Left colon (tissue), 2 donors: Measurements from ENCODE around the gene INTS13. TPM values are rescaled to one million over a fixed set of nuclear protein-coding genes. Genes with fewer than 3 reads are reported as not detected.
"Not testable (repeated sequence)": the region's sequence is repeated elsewhere in the genome, so short reads cannot be mapped to it uniquely, and the experiment has no call there.

Experiments
- ATAC-seq: fragments of 200-7000 bp; cut with Tn5 transposase; one replicate; pipeline ENCODE4 v1.9.1; 2020; ENCODE audit warnings: mild to moderate bottlenecking, moderate library complexity
- DNase-seq, 2 donors: peaks; one replicate each; pipeline ENCODE4 v3.0.0-alpha.2; 2020
- intact Hi-C, 2 donors: fragments of 100-400 bp; cut with DNase I in 1 of 2; cut with micrococcal nuclease in 1 of 2; formaldehyde crosslinking; loops; one replicate each; pipeline versions ENCODE4 v1.11.2 to v1.14.0; 2022; cut with DNase I, micrococcal nuclease
- total RNA-seq, 2 donors: library from RNA; stranded (reverse); fragmentation: NEBNext Ultra II Directional; extraction: Animal tissue kit (Norgen Biotek cat#: 25700); gene quantifications; one replicate each; pipeline ENCODE4 v1.2.1, GENCODE V29; 2021
- donor health status: DM: no; HTN: no; CAD: no.
- donor health status: DM: yes; HTN: yes; CAD: no.

INTS13 gene
- total RNA-seq, 2 donors from 2014 or later: 11.5 to 12.9 TPM

DNA sequence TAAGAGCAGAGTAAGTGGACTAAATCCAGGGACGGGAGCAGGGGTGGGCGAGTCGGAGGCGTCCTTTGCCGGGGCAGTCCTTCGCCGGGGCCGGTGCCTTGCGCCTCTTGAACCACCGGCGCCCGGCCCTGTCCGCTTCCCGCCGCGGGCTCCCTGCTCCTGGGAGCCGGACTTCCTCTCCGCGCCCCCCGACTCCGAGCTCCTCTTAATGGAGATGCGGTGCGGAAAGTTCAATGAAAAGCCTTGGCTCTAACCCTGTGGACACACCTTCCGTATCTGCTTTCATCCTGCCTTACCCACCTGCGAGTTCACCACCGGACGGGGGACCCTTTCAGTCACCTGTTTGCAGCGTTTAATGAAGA lies 901 bp upstream of the INTS13 start:
- intact Hi-C loops: loop anchor here in 1 of 2 donors (5.0 kb wide), 1 partner anchor 74 kb away; the partner anchor contains the start of gene TM7SF3
- DNase-seq (peak in 1 of 2 donors; percentile 30), ATAC-seq (peak; percentile 26)

- DNase-seq (no peak), ATAC-seq (no peak)
- intact Hi-C loops: loop anchor here in 1 of 2 donors (5.0 kb wide), 1 partner anchor 75 kb away; the partner anchor contains the start of gene TM7SF3
These were observed 328 bp downstream of the INTS13 start for GRCh38 chr12:26937443-26937862.

- ATAC-seq (no peak), DNase-seq (no peak)
- intact Hi-C loops: loop anchor here in 1 of 2 donors (5.0 kb wide), 1 partner anchor 76 kb away; the partner anchor contains the start of gene TM7SF3
These were observed 980 bp downstream of the INTS13 start for GRCh38 chr12:26936559-26937442.

DNA sequence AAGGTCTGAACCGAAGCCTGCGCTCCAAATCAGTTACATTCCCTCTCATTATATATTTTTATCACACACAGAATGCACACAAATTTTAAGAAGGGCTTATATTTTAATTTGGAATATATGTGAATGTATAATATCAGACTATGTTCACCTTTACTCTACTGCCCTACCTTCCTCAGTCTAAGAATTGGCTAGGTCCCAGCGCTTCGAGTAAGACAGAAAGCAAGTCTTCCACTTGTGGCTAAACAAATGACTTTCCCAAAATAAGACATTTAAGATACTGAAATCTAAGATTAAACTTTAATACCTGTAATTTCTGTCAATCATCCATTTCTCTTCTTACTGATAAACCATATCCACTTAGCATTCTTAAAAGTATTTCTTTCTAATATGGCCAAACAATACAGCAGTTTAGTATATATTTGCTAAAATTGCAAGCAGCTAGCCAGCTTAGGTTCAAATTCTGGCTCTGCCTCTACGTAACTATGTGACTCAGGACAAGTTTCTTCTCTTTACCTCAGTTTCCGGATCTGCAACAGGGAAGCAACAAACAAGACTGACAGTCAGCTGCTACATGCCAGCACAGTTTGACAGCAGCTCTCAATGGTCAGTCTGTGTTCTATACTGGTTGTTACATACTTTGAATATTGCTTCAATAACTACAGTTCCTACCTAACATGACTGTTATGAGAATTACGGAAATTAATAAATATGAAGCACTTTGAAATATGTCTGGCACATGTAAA lies 2.0 kb downstream of the INTS13 start:
- intact Hi-C loops: loop anchor here in 1 of 2 donors (5.0 kb wide), 1 partner anchor 76 kb away; the partner anchor contains the start of gene TM7SF3
- DNase-seq (no peak), ATAC-seq (no peak)

DNA sequence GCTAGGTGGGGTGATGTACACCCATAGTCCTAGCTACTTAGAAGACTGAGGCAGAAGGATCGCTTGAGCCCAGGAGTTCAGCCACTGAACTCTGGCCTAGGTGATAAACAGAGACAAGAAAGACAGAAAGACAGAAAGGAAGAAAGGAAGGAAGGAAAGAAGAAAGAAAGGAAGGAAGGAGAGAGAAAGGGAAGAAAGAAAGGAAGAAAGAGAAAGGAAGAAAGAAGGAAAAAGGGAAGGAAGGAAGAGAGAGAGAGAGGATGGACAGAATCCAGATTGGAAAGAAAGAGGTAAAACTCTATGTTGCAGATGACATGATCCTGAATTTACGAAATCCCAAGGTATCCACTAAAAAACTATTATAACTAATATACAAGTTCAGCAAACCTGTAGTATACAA lies 8.2 kb downstream of the INTS13 start:
- DNase-seq (no peak), ATAC-seq (no peak)
- intact Hi-C loops: no loop called here

DNA sequence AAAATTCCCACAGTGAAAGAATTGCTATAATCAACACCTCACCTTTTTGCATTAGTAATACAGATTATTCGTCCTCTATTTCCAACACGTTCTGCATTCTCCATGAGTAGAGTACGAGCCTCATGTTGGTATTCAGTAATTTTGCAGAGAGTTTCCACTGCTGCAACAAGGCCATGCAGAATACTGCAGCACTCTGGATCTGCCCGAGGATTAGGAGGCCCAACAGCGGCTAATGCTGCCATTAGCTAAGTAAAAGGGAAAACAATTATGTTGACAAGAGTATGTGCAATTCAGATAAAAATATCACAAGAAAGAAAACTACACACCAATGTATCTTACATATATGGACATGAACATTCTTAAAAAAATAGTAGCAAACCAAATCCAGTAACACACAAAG lies 9.1 kb downstream of the INTS13 start:
- DNase-seq: no peak
- ATAC-seq: no peak

GRCh38 chr12:26921886-26922285 lies 15.9 kb downstream of the INTS13 start:
- ATAC-seq (no peak), DNase-seq (no peak)
- intact Hi-C loops: no loop called here

More for the DNA sequence above, 9.1 kb downstream of the INTS13 start:
- intact Hi-C loops: no loop called here

DNA sequence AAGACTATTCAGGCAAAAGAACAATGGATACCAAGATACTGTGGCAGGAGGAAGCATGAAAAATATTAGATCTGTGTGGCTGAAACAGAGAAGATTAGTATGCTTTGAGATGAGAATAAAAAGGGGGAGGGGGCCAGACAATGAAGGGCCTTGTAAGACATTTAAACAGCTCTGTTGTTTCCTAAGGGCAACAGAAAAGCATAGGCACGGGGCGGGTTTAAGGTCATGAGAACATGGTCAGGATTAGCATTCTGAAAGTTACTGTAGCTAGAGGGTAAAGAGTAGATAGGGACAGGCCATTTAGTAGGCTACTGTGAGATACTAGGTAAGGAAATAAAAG lies 18.6 kb downstream of the INTS13 start:
- intact Hi-C loops: no loop called here
- no peak for DNase-seq
- no peak for ATAC-seq

- ATAC-seq (no peak), DNase-seq (no peak)
- intact Hi-C loops: no loop called here
These were observed 19.2 kb downstream of the INTS13 start for GRCh38 chr12:26918321-26919215.

DNA sequence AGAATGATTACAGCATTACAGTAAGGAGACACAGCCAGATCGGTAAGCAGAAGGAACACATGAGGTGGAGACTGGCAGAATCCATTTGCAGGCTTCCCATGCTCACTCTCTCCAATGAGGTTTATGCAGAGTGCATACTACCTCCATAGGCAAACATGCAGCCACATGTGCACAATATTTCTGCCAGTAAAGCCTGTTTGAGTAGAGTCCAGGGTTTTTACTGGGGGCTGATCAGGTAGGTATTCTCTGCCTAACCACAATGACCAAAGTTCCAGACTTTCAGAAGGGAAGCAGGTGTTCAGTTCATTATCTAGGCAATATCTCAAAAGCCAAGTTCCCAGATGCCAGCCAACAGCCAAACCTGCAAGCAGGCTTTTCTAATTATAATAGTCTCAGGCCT lies 31.1 kb downstream of the INTS13 start:
- no peak for DNase-seq
- ATAC-seq: no peak
- intact Hi-C loops: no loop called here

DNA sequence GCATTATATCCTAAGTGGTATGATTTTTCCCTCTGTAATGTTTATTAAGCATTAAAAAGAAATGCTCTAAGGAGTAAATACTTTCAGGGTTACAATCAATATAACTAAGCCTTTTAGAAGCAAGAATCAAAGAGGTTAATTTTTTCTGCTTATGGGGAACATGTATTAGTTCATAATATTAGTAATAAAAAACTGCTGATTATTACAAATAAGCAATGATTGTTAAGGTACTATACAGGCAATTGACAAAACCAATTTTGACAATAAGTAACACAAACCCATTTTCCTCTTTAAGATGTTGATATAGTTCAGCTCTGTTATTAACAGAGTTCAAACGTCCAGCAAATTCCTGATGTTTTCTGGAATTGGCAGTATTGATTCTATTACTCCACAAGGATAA lies 31.8 kb downstream of the INTS13 start:
- ATAC-seq (no peak), DNase-seq (no peak)
- intact Hi-C loops: no loop called here

- intact Hi-C loops, ATAC-seq, DNase-seq: not testable (repeated sequence)
These were observed 34.4 kb downstream of the INTS13 start for GRCh38 chr12:26903396-26903795.

DNA sequence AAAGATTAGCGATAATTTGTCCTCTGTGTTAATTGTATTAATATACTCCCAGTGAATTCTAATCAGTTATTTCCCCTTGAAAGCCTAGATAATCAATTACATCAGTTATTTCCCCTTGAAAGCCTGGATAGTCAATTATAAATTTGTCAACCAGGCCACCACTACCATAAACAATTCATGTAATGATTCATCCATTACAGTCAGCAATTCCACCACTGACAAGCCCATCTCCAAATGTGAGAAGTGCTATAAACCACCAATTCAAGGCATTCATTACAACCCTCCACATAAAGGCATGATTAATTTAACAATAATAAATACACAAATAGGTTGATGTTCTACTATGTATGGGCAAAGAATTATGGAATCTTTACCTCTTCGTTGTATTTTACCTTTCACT lies 40.9 kb downstream of the INTS13 start:
- ATAC-seq (no peak), DNase-seq (no peak)
- intact Hi-C loops: no loop called here

DNA sequence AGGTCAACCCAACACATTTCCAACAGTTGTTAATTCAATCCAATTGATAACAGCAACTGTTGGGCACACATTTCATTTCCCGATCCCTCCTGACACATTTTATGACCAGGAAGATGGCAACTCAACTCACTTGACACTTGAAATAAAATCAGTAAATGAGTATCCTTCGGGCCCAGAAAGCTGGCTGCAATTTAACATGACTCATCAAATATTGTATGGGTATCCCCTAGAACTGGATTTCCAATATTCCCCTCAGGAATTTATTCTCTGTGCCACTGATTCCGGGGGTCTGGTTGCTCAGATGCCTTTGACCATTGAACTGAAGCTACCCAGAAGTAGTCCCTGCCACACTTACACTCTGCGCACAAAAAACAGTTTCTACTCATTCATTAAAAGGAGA lies 42.1 kb downstream of the INTS13 start:
- ATAC-seq: no peak
- intact Hi-C loops: no loop called here
- no peak for DNase-seq

- ATAC-seq (no peak), DNase-seq (no peak)
- intact Hi-C loops: no loop called here
These were observed 46.1 kb downstream of the INTS13 start for GRCh38 chr12:26891704-26892103.

GRCh38 chr12:26890784-26891183 lies 47.0 kb downstream of the INTS13 start:
- ATAC-seq (no peak), DNase-seq (no peak)
- intact Hi-C loops: no loop called here

DNA sequence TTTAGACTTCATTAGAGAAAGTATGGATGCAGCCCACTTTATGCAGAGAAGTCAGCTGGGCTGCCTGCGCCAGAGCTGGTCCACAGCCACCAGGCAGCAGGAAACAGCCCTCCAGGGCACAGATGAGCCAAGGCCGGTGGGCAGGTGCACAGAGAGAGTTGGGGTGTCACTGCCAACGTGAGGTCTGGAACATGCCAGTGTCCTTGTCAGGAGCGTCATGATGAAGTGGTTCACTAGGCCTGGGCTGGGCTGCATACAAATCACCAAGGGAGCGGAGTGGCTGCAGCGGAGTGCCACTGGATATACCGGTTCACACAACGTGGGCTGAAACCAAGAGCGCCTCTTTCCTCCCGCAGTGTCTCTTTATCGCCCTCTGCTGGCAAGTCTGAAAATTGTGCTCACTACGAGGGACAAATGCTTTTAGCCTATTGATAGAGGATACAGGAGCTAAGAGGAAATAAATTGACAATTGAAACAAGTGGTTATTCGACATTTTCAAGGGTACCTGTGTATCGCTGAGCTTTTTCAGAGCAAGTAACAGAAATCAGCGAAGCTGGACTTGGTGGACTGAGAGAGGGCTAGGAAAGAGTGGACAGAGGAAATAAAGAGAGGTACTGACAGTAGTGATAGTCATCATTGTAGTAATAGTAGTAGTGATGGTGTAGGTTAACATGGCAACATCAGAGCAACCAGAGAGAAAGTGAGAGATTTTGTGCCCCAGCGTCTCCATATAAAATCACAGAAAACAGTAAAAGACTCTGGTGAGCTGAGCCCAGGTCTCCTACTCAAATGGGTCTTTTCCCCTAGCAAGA lies 52.8 kb downstream of the INTS13 start:
- peak; percentile 98 for ATAC-seq
- intact Hi-C loops: loop anchor here in 1 of 2 donors (2.0 kb wide), 1 partner anchor 30 kb away; no protein-coding TSS in a partner anchor
- DNase-seq: peak; percentile 76 to 86

DNA sequence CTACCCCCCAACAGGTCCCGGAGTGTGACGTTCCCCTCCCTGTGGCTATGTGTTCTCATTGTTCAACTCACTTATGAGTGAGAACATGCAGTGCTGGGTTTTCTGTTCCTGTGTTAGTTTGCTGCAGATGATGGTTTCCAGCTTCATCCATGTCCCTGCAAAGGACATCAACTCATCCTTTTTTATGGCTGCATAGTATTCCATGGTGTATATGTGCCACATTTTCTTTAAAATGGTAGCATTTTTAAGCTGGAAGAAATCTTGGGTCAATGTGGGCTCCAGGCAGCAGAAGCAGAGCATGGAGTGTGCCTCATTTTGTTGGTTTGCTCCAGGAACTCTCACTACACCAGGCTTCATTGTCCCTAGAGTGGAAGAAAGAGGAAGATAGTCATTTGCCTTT lies 57.2 kb downstream of the INTS13 start:
- DNase-seq: no peak
- intact Hi-C loops: no loop called here
- ATAC-seq: no peak
